ENCODE data around the gene PNKP. TPM values are rescaled to one million over a fixed set of nuclear protein-coding genes. Genes with fewer than 3 reads are reported as not detected.

The PNKP gene
- total RNA-seq, result 10 to 100 TPM; 40.5 to 43.4 TPM
- long read RNA-seq, donor 1, transcript PNKP-201 (17 exons, 2,041 nt), result major isoform, 6 of 12 reads
- long read RNA-seq, donor 1, partial matches to known transcripts, result 1 of 12 reads
- long read RNA-seq, donor 1, other reads (novel, unspliced or antisense), result 2 of 12 reads
- long read RNA-seq, donor 2, transcript PNKP-207 (16 exons, 1,665 nt), result minor isoform, 17 of 86 reads
- long read RNA-seq, donor 2, transcript PNKP-201 (17 exons, 2,041 nt), result major isoform, 49 of 86 reads
- long read RNA-seq, donor 2, partial matches to known transcripts, result 5 of 86 reads
- long read RNA-seq, donor 2, other reads (novel, unspliced or antisense), result 13 of 86 reads

DNA sequence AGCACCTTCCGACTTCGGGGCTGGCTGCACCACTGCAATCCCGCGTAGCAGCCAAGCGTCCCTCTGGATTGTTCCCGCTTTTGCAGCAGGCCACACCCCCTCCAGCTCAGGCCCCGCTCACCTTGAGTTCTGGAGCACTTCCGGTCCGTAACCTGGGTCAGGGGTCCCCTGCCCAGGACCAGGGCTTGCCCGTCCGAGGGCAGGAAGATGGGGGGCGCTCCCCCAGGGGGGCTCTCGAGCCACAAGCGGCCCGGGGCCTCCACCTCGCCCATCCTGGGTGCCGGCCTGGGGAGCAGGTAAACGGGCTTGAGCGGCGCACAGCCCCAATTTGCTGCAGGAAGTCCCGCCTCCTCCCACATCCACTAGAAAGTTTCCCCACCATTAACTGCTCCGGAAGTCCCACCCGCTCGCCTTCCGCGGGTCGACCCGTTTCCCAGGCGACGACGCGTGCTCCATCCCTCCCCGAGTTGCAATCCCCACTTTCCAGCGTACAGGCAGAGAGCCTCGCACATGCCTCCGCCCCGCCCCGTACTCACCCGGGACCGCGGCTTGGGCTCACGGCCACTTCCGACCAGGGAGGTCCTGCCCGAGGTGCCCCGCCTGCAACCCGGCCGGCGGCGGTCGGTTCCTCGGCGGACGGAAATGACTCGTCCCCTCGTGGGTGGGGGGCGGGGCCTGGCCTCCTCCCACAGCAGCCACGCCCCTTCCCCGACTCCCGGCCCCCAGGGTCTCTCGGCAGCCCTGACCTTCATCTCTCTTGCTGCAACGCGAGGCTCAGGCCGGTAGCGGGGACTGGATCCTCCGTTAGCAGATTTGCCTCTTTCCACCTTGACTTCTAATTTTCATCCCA is at the start of gene PNKP:
TSS of gene PNKP (minus strand) at position 644 of the 850 bp plus-strand sequence. CDS start at position 272, 372 bp downstream.
- peak; percentile 98 for DNase-seq (ENCODE audit: low spot score)
- intact Hi-C loops (cut with DNase I), result no loop called here

GRCh38 chr19:49915271-49915670 is 47.9 kb upstream of the PNKP start:
- intact Hi-C loops (cut with DNase I), result no loop called here
- no peak for DNase-seq (ENCODE audit: low spot score)

GRCh38 chr19:49913720-49914119 is 46.3 kb upstream of the PNKP start:
- intact Hi-C loops (cut with DNase I), result no loop called here
- no peak for DNase-seq (ENCODE audit: low spot score)

DNA sequence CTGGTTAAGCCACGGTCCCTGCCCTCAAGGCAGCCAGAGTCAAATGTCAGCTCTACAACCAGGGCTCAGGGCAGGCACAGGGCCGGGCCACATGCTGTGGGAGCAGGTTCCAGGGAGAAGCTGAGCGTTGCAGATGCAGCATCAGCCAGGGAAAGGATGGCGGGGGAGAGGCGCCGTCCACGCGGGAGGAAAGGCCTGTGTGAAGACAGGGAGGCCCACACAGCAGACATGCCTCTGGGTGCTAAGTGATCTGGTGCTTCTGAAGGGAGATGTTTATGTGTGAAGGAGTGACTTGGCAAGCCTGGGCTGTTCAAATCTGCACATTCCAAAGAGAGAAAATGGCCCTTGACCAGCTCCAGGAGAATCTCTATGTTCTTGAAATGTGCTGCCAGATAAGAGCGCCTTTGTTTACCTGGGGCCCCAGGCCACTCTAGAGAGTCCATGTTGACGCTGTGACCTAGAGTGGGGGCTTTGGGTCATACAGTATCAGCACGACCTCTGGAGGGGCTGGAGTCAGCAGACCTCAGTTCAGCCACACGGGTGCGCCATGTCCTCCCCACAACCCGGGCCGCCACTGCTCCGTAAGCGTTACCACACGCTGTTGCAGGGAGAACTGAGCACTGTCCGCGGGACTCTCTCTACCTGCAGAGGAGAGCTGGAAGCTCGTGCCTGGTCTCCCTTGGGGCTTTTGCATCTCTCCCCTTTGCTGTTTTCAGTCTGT is 45.7 kb upstream of the PNKP start:
- DNase-seq (ENCODE audit: low spot score), result no peak

DNA sequence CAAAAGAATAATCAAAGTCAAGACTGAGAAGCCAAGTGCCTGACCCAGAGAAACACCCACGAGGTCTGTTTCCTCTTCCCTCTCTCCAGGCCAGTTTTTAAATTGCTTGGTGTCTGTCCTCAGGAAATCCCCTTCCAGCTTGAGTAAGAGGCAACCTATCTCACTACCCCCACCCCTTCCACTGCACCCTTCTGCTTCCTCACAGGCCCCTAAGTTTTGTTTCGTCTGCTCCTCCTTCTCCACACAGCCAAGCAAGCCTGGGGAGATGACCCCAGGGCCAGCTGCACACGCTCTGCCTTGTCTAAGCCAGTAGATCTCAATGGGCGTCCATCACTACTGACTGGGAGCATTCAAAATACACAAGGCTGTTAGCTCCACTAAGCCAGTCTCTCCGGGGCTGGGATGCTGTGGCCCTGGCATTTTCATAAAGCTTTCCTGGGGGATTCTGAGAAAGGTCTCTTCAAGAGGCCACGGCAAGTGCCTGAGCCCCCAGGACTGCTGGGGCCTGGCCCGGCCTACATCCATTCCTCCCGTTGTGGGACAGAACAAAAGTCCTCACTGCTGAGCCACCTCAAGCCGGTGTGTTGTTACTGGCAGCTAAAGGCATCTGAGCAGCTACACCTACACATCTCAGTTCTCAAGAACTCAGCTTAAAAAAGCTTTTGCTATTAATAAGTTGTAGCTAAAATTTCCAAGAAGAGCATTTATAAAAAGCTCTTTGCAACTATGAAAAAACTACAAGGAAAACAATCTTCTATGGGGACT is 44.2 kb upstream of the PNKP start:
- intact Hi-C loops (cut with DNase I), result no loop called here
- DNase-seq (ENCODE audit: low spot score), result no peak

More for the DNA sequence above, 45.7 kb upstream of the PNKP start:
- intact Hi-C loops (cut with DNase I), result no loop called here

DNA sequence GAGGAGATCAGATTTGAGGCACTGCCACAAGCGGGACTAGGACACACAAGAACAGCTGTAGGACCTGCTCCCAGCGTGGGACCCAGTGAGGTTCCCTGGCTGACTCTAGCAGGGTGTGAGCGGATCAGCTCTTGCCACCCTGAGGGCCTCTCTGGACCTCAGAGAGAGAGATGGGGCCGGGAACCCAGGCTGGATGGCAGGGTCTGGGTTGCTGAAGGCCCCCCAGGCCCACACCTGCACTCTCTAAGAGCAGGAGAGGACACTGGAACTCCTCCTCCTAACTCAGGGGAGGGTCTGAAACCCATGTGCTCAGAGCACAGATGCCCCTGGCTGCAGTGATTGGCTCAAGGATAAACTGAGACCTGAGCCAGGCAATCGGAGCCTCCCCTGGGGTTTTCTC is 42.8 kb upstream of the PNKP start:
- intact Hi-C loops (cut with DNase I), result no loop called here
- DNase-seq (ENCODE audit: low spot score), result no peak

- no peak for DNase-seq (ENCODE audit: low spot score)
- intact Hi-C loops (cut with DNase I), result no loop called here
Measured at GRCh38 chr19:49908480-49909420, 41.4 kb upstream of the PNKP start.

- intact Hi-C loops (cut with DNase I), result no loop called here
- no peak for DNase-seq (ENCODE audit: low spot score)
Measured at GRCh38 chr19:49907745-49908446, 40.5 kb upstream of the PNKP start.

- no peak for DNase-seq (ENCODE audit: low spot score)
- intact Hi-C loops (cut with DNase I), result no loop called here
Measured at GRCh38 chr19:49906879-49907564, 39.6 kb upstream of the PNKP start.

GRCh38 chr19:49904136-49904535 is 36.8 kb upstream of the PNKP start:
- intact Hi-C loops (cut with DNase I), result no loop called here
- no peak for DNase-seq (ENCODE audit: low spot score)

- DNase-seq (ENCODE audit: low spot score), result no peak
- intact Hi-C loops (cut with DNase I), result no loop called here
Measured at GRCh38 chr19:49896863-49897621, 29.7 kb upstream of the PNKP start, which contains the start of gene IL4I1. Gene IL4I1, minus strand, starts transcription at chr19:49896887. Its CDS starts 727 bp downstream, at chr19:49896160.

DNA sequence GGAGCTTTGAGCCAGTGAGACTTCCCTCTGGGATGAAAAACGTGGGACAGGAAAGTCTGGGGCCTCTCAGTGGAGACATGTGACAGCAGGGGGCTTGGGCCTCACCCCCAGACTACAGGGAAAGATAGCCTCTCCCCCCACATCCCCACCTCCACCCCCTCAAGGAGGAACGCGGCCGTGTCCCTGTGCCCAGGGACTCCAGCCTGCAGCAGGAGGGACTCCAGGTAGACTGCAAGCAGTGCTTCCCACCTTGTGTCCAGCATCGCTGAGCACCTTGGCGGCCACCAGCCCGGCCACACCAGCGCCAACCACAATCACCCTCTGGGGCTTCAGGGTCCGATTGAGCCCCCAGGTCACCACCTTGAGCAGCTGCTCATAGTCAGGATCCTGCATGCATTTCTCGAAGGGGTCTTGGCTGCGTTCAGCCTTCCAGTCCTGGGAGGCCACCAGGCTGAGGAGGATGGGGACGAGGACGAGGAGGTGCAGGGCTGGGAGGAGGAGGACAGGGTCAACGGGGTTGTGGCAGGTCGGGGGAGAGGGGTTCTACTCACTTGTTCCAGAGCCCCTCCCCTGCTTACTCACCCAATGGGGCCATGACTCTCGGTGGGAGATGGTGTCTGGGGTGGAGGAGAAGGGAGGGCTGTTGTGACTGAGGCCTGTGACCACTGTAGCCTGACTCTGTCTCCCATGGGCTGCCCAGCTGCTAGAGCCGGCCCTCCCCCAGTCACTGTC is 28.4 kb upstream of the PNKP start:
- no peak for DNase-seq (ENCODE audit: low spot score)
- intact Hi-C loops (cut with DNase I), result no loop called here

DNA sequence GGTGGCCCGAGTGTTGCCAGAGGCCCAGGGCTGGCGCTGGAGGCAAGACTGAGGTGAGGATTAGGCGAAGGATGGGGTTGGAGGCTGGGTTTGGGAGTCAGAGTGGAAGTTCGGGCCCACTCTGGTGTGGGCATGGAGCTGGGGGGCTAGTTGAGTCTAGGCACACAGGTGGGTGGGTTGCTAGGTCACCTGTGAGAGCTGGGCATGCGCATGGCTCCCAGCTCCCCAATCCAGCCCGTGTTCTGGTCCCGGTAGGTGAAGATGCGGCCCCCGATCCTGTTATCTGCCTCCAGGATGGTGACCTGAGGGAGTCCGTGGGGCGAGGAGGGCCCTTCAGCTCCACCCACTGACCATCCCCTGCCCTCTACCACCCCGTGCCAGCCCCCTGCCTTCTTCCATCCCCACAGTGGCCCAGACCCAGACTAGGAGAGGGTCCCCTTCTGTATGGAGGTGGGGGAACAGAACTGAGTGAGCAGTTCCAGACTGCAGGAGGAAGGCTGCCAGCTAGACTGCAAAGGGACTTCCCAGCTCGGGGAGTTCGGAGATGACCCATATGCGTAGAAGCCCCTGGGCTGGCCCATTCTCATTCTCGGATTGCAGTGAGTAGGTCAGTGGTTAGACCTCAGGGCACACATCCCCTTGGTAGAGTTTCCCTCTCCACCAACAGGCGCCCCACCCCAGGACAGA is 27.6 kb upstream of the PNKP start:
- intact Hi-C loops (cut with DNase I), result no loop called here
- DNase-seq (ENCODE audit: low spot score), result no peak

DNA sequence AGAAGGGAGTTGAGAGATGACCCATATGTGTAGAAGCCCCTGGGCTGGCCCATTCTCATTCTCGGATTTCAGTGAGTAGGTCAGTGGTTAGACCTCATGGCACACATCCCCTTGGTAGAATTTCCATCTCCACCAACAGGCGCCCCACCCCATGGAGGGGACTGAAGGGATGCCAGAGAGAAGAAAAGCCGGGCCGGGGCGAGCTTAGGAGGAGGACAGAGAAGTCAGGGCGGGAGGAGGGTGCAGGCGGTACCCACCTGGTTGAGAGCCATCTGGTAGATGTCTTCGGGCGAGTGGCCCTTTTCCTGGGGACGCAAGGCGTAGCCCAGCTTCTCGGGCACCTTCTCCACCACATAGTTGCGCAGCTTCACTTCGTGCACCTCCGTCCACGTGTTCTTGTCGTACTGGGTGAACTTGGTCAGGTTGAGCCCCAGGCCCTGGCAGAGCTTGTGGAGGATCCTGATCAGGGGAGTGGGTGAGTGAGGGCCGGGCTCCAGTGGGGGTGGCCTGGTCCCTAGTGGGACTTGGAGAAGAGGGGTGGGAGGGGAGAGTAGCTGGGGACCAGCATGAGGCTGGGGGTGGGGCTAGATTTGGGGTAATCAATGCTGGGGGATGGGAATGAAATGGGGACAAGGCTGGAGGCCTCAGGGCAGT is 26.8 kb upstream of the PNKP start:
- intact Hi-C loops (cut with DNase I), result no loop called here
- DNase-seq (ENCODE audit: low spot score), result no peak

GRCh38 chr19:49892716-49893115 is 25.3 kb upstream of the PNKP start:
- no peak for DNase-seq (ENCODE audit: low spot score)
- intact Hi-C loops (cut with DNase I), result no loop called here
